ENCODE results near the gene SLC2A11.
A peak's percentile ranks its signal among the peaks of the same experiment; 100 is the strongest.
"Not testable (repeated sequence)": the region's sequence is repeated elsewhere in the genome, so short reads cannot be mapped to it uniquely, and the experiment has no call there.

SLC2A11 gene

DNA sequence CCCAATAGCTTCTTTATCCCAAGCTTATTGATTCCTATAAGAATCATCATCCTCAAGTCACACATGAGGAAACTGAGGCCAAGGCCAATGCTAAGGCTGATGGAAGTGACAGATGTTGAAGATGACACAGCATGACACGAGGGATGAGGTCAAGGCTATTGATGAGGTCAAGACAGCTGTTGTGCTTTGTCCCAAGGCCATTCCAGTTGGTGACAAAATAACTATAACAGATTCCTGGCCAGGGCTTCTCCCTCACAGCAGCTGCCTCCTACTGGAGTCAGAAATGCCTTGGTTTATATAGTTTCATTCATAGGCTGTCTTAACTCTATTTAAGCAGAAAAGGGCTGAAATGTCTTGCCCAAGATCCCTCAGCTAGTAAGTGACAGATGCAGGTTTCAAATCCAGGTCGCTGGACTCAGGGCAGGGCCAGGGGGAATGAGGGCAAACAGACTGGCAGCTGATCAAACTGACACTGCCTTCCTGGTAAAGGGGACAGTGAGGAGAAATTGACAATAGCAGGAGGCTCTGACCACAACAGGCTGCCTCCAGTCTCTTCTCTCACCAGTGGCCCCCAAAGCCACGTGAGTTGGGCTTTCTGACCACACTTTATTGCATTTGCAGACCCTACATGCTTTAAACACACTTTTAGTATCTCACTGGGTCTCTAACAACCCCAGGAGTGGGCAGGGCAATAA lies 53.0 kb downstream of the SLC2A11 start:
- no peak for DNase-seq

DNA sequence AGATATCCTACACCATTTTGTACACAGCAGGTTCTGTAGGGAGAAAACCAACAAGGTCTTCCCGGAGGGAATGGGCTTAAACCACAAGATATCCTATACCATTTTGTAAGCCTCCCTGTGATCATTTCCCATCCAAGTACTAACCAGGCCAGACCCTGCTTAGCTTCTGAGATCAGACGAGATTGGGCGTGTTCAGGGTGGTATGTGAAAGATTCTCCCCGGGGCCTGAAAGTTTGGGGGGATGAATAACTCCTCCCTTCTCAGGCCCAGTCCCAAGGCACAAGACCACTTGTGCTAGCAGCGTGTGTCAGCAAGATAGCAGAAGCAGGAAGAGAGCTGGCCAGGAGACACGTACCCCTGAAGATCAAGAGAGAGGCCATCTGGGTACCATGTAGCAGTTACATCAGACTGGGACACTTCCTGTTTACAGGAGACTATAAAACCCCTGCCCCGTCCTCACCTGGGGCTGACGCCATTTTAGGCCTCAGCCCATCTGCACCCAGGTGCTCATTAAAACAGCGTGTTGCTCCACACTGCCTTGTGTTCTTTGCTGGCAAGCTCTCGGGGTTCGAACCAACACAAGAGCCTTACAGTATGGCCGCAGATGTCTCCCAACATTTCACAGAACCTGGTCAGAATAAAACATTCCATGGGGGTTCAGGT lies 53.8 kb downstream of the SLC2A11 start:
- no peak for DNase-seq

DNA sequence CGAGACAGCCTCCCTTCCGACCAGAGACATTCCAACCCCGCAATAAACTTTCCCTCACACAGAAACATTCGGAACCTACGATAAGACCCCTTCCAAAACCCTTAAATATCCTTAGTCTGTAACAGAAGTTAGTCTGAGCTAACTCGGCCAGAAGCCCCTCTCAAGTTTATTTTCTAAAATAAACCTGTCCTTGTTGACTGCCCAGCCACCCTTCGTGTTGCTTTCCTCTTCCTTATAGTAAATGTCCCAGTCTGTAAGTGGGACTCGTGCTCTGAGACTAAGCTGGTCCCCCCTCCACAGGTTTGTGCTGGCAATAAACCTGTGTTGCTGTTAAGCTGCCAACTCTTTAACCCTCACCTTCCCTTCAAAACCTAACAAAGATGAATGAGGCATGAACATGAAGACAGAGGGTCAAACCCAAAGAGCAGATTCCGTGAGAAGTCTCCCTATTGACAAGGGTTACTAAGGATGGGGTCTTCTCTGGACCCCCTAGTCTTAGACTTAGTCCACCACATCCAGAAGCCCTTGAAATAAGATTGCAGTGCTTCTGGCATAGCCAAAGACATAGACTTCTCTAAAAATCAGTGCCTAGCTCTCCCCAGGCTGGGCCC lies 54.7 kb downstream of the SLC2A11 start:
- no peak for DNase-seq

DNA sequence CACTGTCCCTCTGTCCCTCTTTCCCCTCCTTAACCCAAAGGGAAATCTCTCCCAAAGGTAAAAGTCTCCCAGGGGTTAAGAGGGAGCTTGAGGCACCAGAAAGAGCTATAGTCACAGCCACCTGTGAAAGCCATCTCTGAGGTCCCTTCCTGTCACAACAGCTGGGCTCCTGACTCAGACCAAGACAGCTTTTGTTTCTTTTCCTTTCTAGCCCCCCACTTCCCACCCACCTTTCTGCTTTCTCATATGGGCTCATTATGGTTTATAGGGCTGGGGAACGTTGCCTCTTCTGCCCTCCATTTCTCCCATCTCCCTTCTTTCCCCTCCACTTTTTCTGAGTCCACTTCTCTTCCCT lies 55.6 kb downstream of the SLC2A11 start:
- DNase-seq = no peak

DNA sequence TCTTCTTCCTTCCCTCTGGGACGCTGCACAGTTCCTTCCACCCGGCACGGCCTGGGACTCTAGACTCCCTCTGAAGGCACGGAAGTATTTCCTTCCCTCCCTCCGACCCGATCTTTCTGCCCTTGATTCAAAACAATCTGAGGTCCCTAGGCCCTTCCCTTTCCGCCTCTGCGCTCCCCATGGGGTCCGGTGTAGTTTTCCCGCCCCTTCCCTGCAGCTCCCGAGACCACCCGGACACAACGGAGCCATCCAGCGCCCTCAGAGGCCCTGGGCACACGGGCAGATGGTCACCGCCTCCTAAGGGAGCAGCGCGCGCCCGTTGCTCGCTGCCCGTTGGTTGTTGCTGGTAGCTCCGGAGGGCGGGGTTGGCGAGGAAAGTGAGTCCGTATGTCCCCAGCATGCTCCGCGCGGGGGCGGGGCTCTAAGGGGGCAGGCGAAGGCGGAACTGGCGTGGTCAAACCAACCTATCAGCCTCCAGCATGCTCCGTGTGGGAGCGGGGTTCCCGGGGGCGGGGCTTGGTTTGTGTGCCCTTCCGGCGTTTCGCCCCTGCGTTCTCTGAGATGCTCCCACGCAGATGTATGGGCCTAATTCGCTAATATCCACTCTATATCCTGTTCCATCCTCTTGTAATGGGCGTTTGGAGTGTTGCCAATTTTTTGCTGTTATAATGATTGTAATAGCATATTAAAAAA lies 56.1 kb downstream of the SLC2A11 start:
- DNase-seq = peak; percentile 89

DNA sequence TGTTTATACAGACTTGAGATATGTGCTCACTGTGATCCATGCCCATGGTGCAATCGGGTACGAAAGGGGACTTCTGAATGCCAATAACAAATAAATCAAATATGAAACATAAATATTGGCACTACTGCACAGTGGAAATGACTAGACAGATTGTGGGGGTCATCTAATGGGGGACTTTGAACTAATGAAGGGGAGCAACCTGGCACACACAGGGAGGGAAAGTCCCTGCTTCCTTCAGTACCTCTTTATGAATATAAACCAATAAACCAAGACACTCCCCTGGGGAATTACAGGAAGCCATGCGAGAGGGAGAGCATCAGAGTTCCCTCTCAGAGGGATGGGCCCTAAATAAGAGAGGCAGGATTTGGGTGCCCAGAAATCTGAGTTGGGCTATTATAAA lies 57.6 kb downstream of the SLC2A11 start:
- no peak for DNase-seq

DNA sequence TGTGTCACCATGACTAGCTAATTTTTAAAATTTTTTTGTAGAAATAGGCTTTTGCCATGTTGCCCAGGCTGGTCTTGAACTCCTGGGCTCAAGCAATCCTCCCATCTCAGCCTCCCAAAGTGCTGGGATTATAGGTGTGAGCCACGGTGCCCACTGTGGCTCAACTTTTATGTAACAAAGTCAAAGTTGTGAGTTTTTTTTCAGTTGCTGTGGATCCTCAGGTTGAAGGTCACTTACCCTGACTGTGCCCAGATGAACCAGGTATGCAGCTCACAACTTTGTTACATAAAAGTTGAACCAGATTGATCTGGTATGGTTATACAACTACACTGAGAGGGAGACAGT lies 62.6 kb downstream of the SLC2A11 start:
- DNase-seq = not testable (repeated sequence)

DNA sequence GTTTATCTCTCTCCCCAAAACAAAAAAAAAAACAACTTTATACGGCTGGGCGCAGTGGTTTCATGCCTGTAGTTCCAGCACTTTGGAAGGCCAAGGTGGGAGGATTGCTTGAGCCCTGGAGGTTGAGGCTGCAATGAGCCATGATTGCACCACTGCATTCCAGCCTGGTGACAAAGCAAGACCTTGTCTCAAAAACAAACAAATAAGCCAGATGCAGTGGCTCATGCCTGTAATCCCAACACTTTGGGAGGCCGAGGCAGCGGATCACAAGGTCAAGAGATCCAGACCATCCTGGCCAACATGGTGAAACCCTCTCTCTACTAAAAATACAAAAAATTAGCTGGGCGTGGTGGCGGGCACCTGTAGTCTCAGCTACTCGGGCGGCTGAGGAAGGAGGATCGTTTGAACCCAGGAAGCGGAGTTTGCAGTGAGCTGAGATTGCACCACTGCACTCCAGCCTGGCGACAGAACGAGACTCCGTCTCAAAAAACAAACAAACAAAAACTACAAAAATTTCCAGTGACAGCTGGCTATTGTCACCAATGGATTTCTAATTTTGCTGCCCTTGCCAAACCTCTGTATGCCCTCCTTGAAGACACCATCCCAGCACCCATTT lies 64.0 kb downstream of the SLC2A11 start:
- not testable (repeated sequence) for DNase-seq

DNA sequence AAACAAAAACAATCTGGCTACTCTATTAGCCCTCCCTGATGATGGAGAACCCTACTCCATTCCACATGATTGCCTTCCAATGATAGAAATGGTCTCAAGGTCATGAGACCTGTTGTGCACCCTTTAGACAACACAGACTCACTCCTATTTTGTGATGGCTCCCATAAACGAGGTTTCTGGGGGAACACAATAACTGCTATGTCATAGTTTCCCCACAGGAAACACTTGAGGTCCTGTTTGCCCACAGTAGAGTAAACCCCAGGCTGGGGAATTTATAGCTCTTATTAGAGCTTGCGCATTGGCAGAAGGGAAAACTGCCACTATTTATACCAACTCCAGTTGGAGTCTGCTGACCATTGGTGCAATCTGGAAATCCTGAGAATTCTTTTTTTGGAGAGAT lies 65.2 kb downstream of the SLC2A11 start:
- DNase-seq = no peak

DNA sequence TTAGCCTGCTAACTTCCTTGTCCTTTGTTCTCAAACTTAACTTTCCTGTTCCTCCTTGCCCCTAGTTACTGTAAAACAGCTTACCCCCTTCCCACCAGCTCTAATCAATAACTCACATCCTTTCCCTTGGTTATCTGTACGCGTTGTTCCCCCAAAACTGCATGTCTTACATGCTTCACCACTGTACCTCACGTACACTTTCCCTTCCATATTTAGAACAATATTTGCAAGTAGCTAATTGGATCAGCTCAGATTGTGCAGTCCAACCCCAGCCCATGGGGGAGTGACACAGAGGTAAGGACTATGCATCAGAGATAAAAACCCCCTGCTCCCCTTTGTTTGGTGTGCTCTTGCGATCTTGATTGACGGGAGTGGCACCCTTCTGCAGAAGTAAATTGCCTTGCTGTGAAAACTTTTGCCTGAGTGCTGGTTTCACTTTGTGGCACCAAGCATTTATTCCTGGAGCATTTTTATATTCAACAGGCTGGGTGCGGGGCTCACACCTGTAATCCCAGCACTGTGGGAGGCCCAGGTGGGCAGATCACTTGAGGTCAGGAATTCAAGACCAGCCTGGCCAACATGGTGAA lies 67.4 kb downstream of the SLC2A11 start:
- DNase-seq = no peak

DNA sequence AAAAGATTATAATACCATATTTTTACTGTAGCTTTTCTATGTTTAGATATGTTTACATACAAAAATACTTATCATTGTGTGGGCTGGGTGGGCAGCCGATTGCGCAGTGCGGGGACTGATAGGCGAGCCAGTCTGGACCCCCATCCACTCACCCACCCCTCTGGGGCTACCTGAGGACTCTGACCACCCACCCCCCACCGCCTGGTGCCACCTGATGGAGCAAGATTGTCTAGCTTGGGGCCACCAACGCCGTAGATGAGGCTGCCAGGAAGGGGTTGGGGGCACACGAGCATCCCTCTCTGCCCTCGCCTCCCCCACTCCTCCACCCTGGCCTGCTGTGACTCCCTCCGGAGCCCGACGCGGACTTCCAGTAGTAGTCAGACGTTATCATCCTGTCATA lies 68.9 kb downstream of the SLC2A11 start:
- DNase-seq = no peak

All from NCI-H526 treated with DMSO at 0.1 percent for 48 hours (cell line).